Stimulated activated naive CD8-positive, alpha-beta T cell treated with anti-CD3 and anti-CD28 coated beads, Interleukin-15, Interleukin-2, amounts not matched to agents 100 ng/mL and 50 ng/mL, for 24 hours (primary cell): ENCODE measurements around the gene PLG.
A peak's percentile ranks its signal among the peaks of the same experiment; 100 is the strongest.
"Not testable (repeated sequence)": the region's sequence is repeated elsewhere in the genome, so short reads cannot be mapped to it uniquely, and the experiment has no call there.

ENCODE experiments used
- H3K27ac Mint-ChIP-seq: one replicate; pipeline ENCODE4 v1.8.0; 2021; ENCODE audit warnings: mild to moderate bottlenecking, mixed read lengths
- H3K27me3 Mint-ChIP-seq: one replicate; pipeline ENCODE4 v1.8.0; 2021; ENCODE audit warnings: mixed read lengths
- H3K36me3 Mint-ChIP-seq: one replicate; pipeline ENCODE4 v1.8.0; 2021; ENCODE audit warnings: low read depth, mixed read lengths
- H3K4me1 Mint-ChIP-seq: one replicate; pipeline ENCODE4 v1.8.0; 2021; ENCODE audit warnings: low read depth, mixed read lengths
- H3K4me3 Mint-ChIP-seq: one replicate; pipeline ENCODE4 v1.8.0; 2021; ENCODE audit warnings: mild to moderate bottlenecking, mixed read lengths
- H3K9me3 Mint-ChIP-seq: one replicate; pipeline ENCODE4 v1.8.0; 2021; ENCODE audit warnings: mixed read lengths

The PLG gene

GRCh38 chr6:160741012-160741411 is 39.0 kb downstream of the PLG start:
- H3K36me3 Mint-ChIP-seq, H3K27me3 Mint-ChIP-seq, H3K9me3 Mint-ChIP-seq, H3K4me3 Mint-ChIP-seq, H3K27ac Mint-ChIP-seq, H3K4me1 Mint-ChIP-seq: not testable (repeated sequence)

GRCh38 chr6:160742090-160742489 is 40.0 kb downstream of the PLG start:
- H3K27ac Mint-ChIP-seq, result no peak overlapping the region
- H3K27me3 Mint-ChIP-seq, result peaks cover 13% of the 10 kb centered on the region
- H3K4me3 Mint-ChIP-seq, result no peak overlapping the region
- peaks cover 9% of the 10 kb centered on the region for H3K9me3 Mint-ChIP-seq
- H3K36me3 Mint-ChIP-seq, result no peaks in the 10 kb centered on the region
- no peaks in the 10 kb centered on the region for H3K4me1 Mint-ChIP-seq

DNA sequence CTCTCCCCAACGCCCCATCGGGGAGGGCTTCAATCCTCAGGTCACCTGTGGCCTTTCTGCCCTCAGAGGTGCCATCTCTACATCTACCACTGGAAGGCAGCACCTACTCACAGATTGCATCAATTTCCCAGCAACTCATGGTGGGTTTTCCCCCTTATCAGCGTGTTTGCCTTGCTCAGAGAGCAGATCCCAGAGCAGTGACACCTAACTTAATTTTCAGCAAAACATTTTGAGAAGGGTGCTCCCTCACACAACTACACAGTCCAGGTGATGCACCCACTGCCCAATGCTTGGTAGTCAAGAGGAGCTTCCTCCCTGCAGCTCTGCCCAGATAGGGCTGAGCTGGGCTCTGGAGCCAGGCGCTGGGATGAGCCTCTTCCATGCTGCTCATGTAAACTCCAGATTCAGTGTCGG is 48.2 kb downstream of the PLG start:
- no peaks in the 10 kb centered on the region for H3K36me3 Mint-ChIP-seq
- peaks cover 9% of the 10 kb centered on the region for H3K9me3 Mint-ChIP-seq
- no peak overlapping the region for H3K4me3 Mint-ChIP-seq
- peaks cover 12% of the 10 kb centered on the region for H3K27me3 Mint-ChIP-seq
- H3K27ac Mint-ChIP-seq, result no peak overlapping the region
- H3K4me1 Mint-ChIP-seq, result no peaks in the 10 kb centered on the region

GRCh38 chr6:160753211-160753610 is 51.2 kb downstream of the PLG start:
- H3K4me3 Mint-ChIP-seq, H3K27ac Mint-ChIP-seq, H3K4me1 Mint-ChIP-seq, H3K36me3 Mint-ChIP-seq, H3K9me3 Mint-ChIP-seq: not testable (repeated sequence)
- peaks cover 19% of the 10 kb centered on the region for H3K27me3 Mint-ChIP-seq

DNA sequence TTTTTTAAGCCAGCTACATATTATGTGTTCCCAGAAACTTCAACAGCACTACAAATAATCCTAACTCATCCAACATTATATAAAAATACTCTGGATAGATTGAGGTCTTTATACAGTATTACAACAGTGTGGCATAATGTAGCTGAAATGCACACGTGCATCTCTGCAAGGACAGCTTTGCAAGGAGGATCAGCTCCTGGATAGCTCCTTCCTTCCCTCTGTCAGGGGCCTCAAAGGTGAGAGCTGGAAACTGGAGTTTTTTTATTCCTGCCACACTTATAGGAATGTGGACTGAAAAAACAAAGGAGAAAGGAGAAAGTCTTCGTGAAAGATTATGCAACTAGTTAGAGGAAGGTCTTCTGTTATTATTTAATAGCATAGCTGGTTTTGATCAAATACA is 53.1 kb downstream of the PLG start:
- Mint-ChIP-seq H3K27me3 (peaks cover 22% of the 10 kb centered on the region), H3K9me3 (no peaks in the 10 kb centered on the region), H3K4me3 (no peak overlapping the region), H3K4me1 (no peaks in the 10 kb centered on the region), H3K36me3 (no peaks in the 10 kb centered on the region), H3K27ac (no peak overlapping the region)

GRCh38 chr6:160756021-160756420 is 54.0 kb downstream of the PLG start:
- H3K27me3 Mint-ChIP-seq, result peaks cover 20% of the 10 kb centered on the region
- no peak overlapping the region for H3K4me3 Mint-ChIP-seq
- H3K27ac Mint-ChIP-seq, result no peak overlapping the region
- no peaks in the 10 kb centered on the region for H3K36me3 Mint-ChIP-seq
- no peaks in the 10 kb centered on the region for H3K4me1 Mint-ChIP-seq
- no peaks in the 10 kb centered on the region for H3K9me3 Mint-ChIP-seq

- Mint-ChIP-seq H3K4me1 (no peaks in the 10 kb centered on the region), H3K4me3 (no peak overlapping the region), H3K27me3 (peaks cover 18% of the 10 kb centered on the region), H3K9me3 (peaks cover 3% of the 10 kb centered on the region), H3K27ac (no peak overlapping the region), H3K36me3 (no peaks in the 10 kb centered on the region)
Observed at GRCh38 chr6:160756871-160757270, 54.8 kb downstream of the PLG start.

DNA sequence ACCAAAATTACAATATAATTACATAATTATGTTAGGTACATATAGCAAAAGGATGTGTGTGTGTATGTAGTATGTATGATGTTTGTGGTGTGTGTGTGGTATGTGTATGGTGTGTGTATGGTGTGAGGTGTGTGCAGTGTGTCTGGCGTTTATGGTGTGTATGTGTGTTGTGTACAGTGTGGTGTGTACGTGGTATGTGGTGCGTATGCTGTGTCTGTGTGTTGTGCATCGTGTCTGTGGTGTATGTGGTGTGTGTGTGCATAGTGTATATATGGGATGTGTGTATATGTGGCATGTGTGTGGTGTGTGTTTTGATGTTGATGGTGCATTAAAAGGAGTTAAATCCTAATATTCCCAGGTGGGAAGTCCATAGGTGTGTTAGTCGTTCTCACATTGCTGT is 62.8 kb downstream of the PLG start:
- peaks cover 10% of the 10 kb centered on the region for H3K9me3 Mint-ChIP-seq
- H3K27me3 Mint-ChIP-seq, result peaks cover 33% of the 10 kb centered on the region
- H3K27ac Mint-ChIP-seq, result no peak overlapping the region
- peaks cover 7% of the 10 kb centered on the region for H3K4me1 Mint-ChIP-seq
- no peaks in the 10 kb centered on the region for H3K36me3 Mint-ChIP-seq
- no peak overlapping the region for H3K4me3 Mint-ChIP-seq

- peaks cover 10% of the 10 kb centered on the region for H3K9me3 Mint-ChIP-seq
- H3K27ac Mint-ChIP-seq, result no peak overlapping the region
- H3K4me3 Mint-ChIP-seq, result no peak overlapping the region
- no peaks in the 10 kb centered on the region for H3K36me3 Mint-ChIP-seq
- H3K27me3 Mint-ChIP-seq, result peaks cover 33% of the 10 kb centered on the region
- peaks cover 7% of the 10 kb centered on the region for H3K4me1 Mint-ChIP-seq
Observed at GRCh38 chr6:160765412-160765811, 63.4 kb downstream of the PLG start.

GRCh38 chr6:160766657-160766988 is 64.6 kb downstream of the PLG start:
- H3K27me3 Mint-ChIP-seq, result peaks cover 33% of the 10 kb centered on the region
- no peak overlapping the region for H3K27ac Mint-ChIP-seq
- no peaks in the 10 kb centered on the region for H3K36me3 Mint-ChIP-seq
- no peak overlapping the region for H3K4me3 Mint-ChIP-seq
- peaks cover 7% of the 10 kb centered on the region for H3K4me1 Mint-ChIP-seq
- peaks cover 8% of the 10 kb centered on the region for H3K9me3 Mint-ChIP-seq

DNA sequence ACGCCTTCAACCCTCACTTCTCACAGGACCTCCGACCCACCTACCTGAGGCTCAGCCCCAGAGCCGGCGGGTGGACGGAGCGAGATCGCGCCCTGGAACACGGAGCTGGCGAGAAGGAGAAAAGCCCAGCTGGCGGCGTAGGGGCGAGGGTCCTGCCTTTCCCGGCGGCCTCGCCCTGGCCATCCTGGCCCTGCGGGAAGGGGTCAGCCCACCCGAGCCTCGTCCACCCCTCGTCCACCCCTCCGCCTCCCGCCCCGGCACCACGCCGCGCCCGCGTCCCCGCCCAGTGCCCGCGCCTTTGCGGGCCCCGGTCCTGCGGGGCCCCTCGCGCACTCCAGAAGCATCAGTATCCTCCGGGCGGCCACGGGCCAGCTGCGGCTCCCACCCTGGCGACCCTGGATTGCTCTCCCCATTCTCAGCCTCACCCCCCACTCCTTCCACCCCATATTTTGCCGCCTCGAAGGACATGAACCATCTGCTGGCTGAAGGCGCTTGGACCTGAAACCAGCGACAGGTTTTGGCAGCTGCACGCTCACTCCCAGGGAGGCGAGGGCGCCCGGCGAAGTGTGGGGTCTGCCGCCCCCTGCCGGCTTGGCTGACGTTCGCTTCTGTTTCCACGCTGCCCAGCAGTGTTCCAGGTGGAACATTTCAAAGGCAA is 65.1 kb downstream of the PLG start:
- Mint-ChIP-seq H3K27ac (no peak overlapping the region), H3K36me3 (no peaks in the 10 kb centered on the region), H3K4me3 (peak overlapping the region; percentile 52), H3K4me1 (peaks cover 7% of the 10 kb centered on the region), H3K27me3 (peaks cover 33% of the 10 kb centered on the region), H3K9me3 (peaks cover 6% of the 10 kb centered on the region)

- peaks cover 7% of the 10 kb centered on the region for H3K4me1 Mint-ChIP-seq
- peaks cover 2% of the 10 kb centered on the region for H3K9me3 Mint-ChIP-seq
- H3K36me3 Mint-ChIP-seq, result no peaks in the 10 kb centered on the region
- H3K4me3 Mint-ChIP-seq, result no peak overlapping the region
- H3K27ac Mint-ChIP-seq, result no peak overlapping the region
- peaks cover 33% of the 10 kb centered on the region for H3K27me3 Mint-ChIP-seq
Observed at GRCh38 chr6:160767647-160768019, 65.6 kb downstream of the PLG start.

DNA sequence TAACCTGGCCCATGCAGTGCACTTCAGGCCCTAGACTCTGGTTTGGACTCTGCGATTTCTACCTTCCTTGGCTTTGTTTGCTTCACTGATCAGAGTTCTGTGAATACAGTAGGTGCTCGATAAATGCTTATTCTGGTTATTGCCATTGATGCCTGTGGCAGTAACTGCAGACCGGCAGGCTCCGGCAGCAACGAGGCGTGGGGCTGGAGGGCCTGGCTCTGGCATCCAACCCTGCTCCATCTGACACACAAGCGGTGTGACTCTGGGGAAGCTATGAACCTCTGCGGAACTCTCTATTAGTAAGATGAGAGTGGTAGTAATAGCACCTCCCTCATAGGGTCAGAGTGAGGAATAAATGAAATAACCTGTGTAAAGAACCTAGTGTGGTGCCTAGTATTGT is 66.1 kb downstream of the PLG start:
- peaks cover 7% of the 10 kb centered on the region for H3K4me1 Mint-ChIP-seq
- no peak overlapping the region for H3K4me3 Mint-ChIP-seq
- no peaks in the 10 kb centered on the region for H3K36me3 Mint-ChIP-seq
- peaks cover 33% of the 10 kb centered on the region for H3K27me3 Mint-ChIP-seq
- no peaks in the 10 kb centered on the region for H3K9me3 Mint-ChIP-seq
- H3K27ac Mint-ChIP-seq, result no peak overlapping the region

DNA sequence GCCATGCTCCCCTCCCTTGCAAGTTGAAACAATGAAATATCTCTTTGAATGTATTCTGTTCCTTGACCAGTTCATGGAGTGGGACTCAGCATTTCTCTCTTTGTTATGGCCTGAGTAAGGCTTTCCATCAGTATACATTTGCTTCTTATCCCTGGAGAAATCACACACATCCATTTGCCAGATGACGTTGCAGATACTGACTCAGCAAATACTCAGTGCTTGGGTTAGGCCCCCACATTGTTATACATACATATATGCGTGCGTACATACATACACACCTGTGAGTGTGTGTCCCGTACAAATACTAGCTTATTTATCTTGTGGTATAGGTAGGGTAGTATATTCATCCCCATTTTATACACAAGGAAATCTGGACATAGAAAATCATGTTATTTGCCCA is 72.4 kb downstream of the PLG start:
- no peaks in the 10 kb centered on the region for H3K36me3 Mint-ChIP-seq
- no peaks in the 10 kb centered on the region for H3K4me1 Mint-ChIP-seq
- peaks cover 2% of the 10 kb centered on the region for H3K27me3 Mint-ChIP-seq
- H3K4me3 Mint-ChIP-seq, result no peak overlapping the region
- no peaks in the 10 kb centered on the region for H3K9me3 Mint-ChIP-seq
- H3K27ac Mint-ChIP-seq, result no peak overlapping the region

DNA sequence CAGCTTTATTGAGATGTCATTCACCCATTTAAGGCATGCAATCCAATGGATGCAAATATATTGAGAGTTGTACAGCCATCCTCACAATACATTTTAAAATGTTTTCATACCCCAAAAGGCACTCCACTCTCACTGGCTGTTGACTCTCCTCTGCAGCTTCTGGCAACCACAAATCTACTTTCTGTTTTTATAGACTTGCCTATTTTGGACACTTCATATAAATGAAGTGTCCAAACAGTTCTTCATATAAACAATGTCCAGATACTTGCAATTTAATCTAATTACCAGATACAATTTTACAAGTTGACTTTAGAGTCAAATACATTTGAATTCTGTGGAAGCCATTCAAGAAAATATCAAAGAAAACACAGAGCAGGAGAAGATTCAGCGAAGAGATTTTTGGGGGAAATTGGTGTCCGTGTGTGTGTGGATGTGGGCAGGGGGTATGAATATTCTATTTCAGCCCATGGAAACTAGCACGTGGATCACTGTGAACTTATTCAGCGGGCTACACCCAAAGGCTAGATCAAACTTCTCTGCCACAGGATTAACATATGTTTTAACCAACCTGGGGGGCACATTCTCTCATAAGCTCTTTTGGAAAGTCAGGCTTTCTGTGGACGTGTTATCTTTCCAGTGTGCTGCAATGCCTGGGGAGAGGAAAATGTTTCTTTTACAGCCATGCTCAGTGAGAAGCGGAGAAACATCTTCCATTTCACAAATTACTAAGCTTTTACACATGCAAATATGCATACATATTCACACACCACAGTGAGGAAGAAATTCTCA is 73.9 kb downstream of the PLG start:
- H3K9me3 Mint-ChIP-seq, result peaks cover 5% of the 10 kb centered on the region
- H3K36me3 Mint-ChIP-seq, result no peaks in the 10 kb centered on the region
- H3K4me1 Mint-ChIP-seq, result no peaks in the 10 kb centered on the region
- H3K27ac Mint-ChIP-seq, result no peak overlapping the region
- H3K4me3 Mint-ChIP-seq, result no peak overlapping the region
- no peaks in the 10 kb centered on the region for H3K27me3 Mint-ChIP-seq

DNA sequence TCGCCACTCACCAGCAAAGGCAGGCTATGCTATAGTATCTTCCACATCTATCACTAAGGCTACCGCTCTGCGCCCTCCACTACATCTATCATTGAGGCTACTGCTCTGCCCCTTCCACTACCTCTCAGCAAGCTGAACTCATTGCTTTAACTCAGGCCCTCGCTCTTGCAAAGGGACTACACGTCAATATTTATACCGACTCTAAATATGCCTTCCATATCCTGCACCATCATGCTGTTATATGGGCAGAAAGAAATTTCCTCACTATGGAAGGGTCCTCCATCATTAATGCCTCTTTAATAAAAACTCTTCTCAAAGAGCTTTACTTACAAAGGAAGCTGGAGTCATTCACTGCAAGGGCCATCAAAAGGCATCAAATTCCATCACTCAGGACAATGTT is 77.1 kb downstream of the PLG start:
- not testable (repeated sequence) for H3K4me3 Mint-ChIP-seq, H3K36me3 Mint-ChIP-seq, H3K27me3 Mint-ChIP-seq, H3K4me1 Mint-ChIP-seq, H3K27ac Mint-ChIP-seq, H3K9me3 Mint-ChIP-seq
